OCI-LY7 (cell line): Measurements from ENCODE around the gene RASA2. TPM values are rescaled to one million over a fixed set of nuclear protein-coding genes. Genes with fewer than 3 reads are reported as not detected.

ENCODE experiments used
- BruUV-seq: library from RNA; stranded (reverse); fragments of 400-500 nt; replicated peaks from 2 replicates; lab custom pipeline; 2021; lab: Mats Ljungman, UMichigan
- CTCF ChIA-PET: fragments of 300-600 bp; sonication (Branson Sonifier 250); formaldehyde crosslinking; loops from one replicate; lab custom pipeline; 2022; ENCODE audit warnings: antibody characterized with exemption; ENCODE audit not compliant: unreplicated experiment; lab: Charles Lee
- POLR2A ChIA-PET: fragments of 300-600 bp; sonication (Branson Sonifier 250); formaldehyde crosslinking; loops from one replicate; lab custom pipeline; 2022; ENCODE audit warnings: antibody characterized with exemption; lab: Charles Lee
- DNase-seq: peaks from one replicate; pipeline ENCODE4 v3.0.0-alpha.2; 2015; ENCODE audit warnings: low spot score
- H2AFZ ChIP-seq: fragments of 200-600 bp; sonication (generic), shearing (Covaris generic); 2 replicates; pipeline ENCODE4 v1.6.1; 2014; ENCODE audit warnings: mild to moderate bottlenecking, antibody characterized with exemption, low read length, moderate library complexity
- H3K27ac ChIP-seq: fragments of 200-600 bp; sonication (generic); 2 replicates; pipeline ENCODE4 v1.5.1; 2014; ENCODE audit warnings: mixed run types, low read depth, mild to moderate bottlenecking, moderate library complexity, low read length, inconsistent platforms; ENCODE audit not compliant: poor library complexity, severe bottlenecking
- H3K36me3 ChIP-seq: fragments of 200-600 bp; sonication (generic); 2 replicates; pipeline ENCODE4 v1.6.1; 2014; ENCODE audit warnings: mild to moderate bottlenecking, antibody characterized with exemption, low read length, moderate library complexity, mixed read lengths; ENCODE audit not compliant: insufficient read depth
- H3K4me1 ChIP-seq: fragments of 200-600 bp; sonication (generic); 2 replicates; pipeline ENCODE4 v1.5.1; 2014; ENCODE audit warnings: mild to moderate bottlenecking, low read length; ENCODE audit not compliant: insufficient read depth, poor library complexity, severe bottlenecking
- H3K4me2 ChIP-seq: fragments of 200-600 bp; sonication (generic); 2 replicates; pipeline ENCODE4 v1.6.1; 2014; ENCODE audit warnings: mild to moderate bottlenecking, low read length
- H3K4me3 ChIP-seq: fragments of 200-600 bp; sonication (generic); 2 replicates; pipeline ENCODE4 v1.5.1; 2014; ENCODE audit warnings: mild to moderate bottlenecking, low read depth, low read length; ENCODE audit not compliant: poor library complexity, severe bottlenecking
- H3K79me2 ChIP-seq: fragments of 200-600 bp; sonication (generic); 2 replicates; pipeline ENCODE4 v1.6.1; 2016; ENCODE audit warnings: low read depth, mild to moderate bottlenecking, low read length, moderate library complexity, mixed read lengths; ENCODE audit not compliant: insufficient read depth
- H3K9me2 ChIP-seq: fragments of 200-600 bp; sonication (generic); 2 replicates; pipeline ENCODE4 v1.6.1; 2016; ENCODE audit warnings: mild to moderate bottlenecking, low read length, mixed read lengths; ENCODE audit not compliant: insufficient read depth
- H3K9me3 ChIP-seq: fragments of 200-600 bp; sonication (generic); 2 replicates; pipeline ENCODE4 v1.6.1; 2014; ENCODE audit warnings: mild to moderate bottlenecking, mixed run types, low read length, mixed read lengths
- H4K20me1 ChIP-seq: fragments of 200-600 bp; sonication (generic); 2 replicates; pipeline ENCODE4 v1.6.1; 2014; ENCODE audit warnings: mild to moderate bottlenecking, antibody characterized with exemption, low read length, moderate library complexity, mixed read lengths; ENCODE audit not compliant: insufficient read depth
- CTCF ChIP-seq: fragments of 200-600 bp; sonication (generic); conservative IDR thresholded peaks from 2 replicates; pipeline ENCODE4 v1.5.1; 2014; ENCODE audit warnings: mild to moderate bottlenecking, antibody characterized with exemption, low read length, moderate library complexity, mixed read lengths
- EZH2phosphoT487 ChIP-seq: fragments of 200-600 bp; sonication (generic); IDR thresholded peaks from 2 replicates; pipeline ENCODE4 v1.6.1; 2018; ENCODE audit warnings: low read depth, borderline replicate concordance, mild to moderate bottlenecking, mixed run types, antibody characterized with exemption, low read length, moderate library complexity, mixed read lengths
- intact Hi-C: fragments of 100-400 bp; cut with micrococcal nuclease; formaldehyde crosslinking; loops from one replicate; pipeline ENCODE4 v1.10.0; 2022; ENCODE audit not compliant: unreplicated experiment
- total RNA-seq, 2 experiments: library from RNA; depleted of rRNA in 1 of 2; stranded (reverse); fragments of >200 nt in 1 of 2; shearing (Covaris generic) in 1 of 2; gene quantifications; 2 replicates each; pipeline ENCODE4 v1.2.3, GENCODE V29; 2014 to 2022

Gene RASA2
- total RNA-seq, 2 experiments from 2014 or later: 11.0 to 21.7 TPM

GRCh38 chr3:141505166-141505565 is 18.3 kb downstream of the RASA2 start:
- ChIA-PET CTCF (no interaction called here), POLR2A (no interaction called here)
- 0 out of 2 replicates have a peak, but pooled peaks cover 5% of the 10 kb centered on the region for H4K20me1 ChIP-seq
- intact Hi-C loops: no loop called here
- peaks cover 25% of the 10 kb centered on the region for H3K36me3 ChIP-seq
- peaks cover 48% of the 10 kb centered on the region; the same call in 1 of the 2 replicates for H3K79me2 ChIP-seq
- H2AFZ ChIP-seq: no peak overlapping the region
- TF ChIP-seq EZH2phosphoT487: no peak
- no peak for TF ChIP-seq CTCF
- no peak overlapping the region for H3K4me2 ChIP-seq
- H3K4me1 ChIP-seq: no peaks in the 10 kb centered on the region
- no peaks in the 10 kb centered on the region for H3K9me3 ChIP-seq
- H3K4me3 ChIP-seq: no peak overlapping the region
- BruUV-seq: no TSS peak
- no peak for DNase-seq
- H3K9me2 ChIP-seq: no peaks in the 10 kb centered on the region
- H3K27ac ChIP-seq: no peak overlapping the region

GRCh38 chr3:141506071-141506470 is 19.2 kb downstream of the RASA2 start:
- no peaks in the 10 kb centered on the region for H3K9me3 ChIP-seq
- DNase-seq: no peak
- no peak overlapping the region for H3K4me2 ChIP-seq
- H3K4me3 ChIP-seq: no peak overlapping the region
- intact Hi-C loops: no loop called here
- no TSS peak for BruUV-seq
- TF ChIP-seq EZH2phosphoT487: no peak
- no peak for TF ChIP-seq CTCF
- peaks cover 25% of the 10 kb centered on the region for H3K36me3 ChIP-seq
- H3K79me2 ChIP-seq: peaks cover 39% of the 10 kb centered on the region; the same call in 1 of the 2 replicates
- no peaks in the 10 kb centered on the region for H3K4me1 ChIP-seq
- H3K27ac ChIP-seq: no peak overlapping the region
- POLR2A ChIA-PET: no interaction called here
- H4K20me1 ChIP-seq: 0 out of 2 replicates have a peak, but pooled peaks cover 5% of the 10 kb centered on the region
- no peak overlapping the region for H2AFZ ChIP-seq
- no peaks in the 10 kb centered on the region for H3K9me2 ChIP-seq
- CTCF ChIA-PET: no interaction called here

- H4K20me1 ChIP-seq: 0 out of 2 replicates have a peak, but pooled peaks cover 5% of the 10 kb centered on the region
- H3K79me2 ChIP-seq: peaks cover 27% of the 10 kb centered on the region; the same call in 1 of the 2 replicates
- ChIA-PET POLR2A (interaction anchor here (0.7 kb wide), 1 partner anchor 48 kb away, joined by 3 read pairs; no protein-coding TSS in a partner anchor), CTCF (no interaction called here)
- TF ChIP-seq EZH2phosphoT487 (no peak), CTCF (no peak)
- no peak for DNase-seq
- no peak overlapping the region for H3K4me2 ChIP-seq
- no TSS peak for BruUV-seq
- H3K4me3 ChIP-seq: no peak overlapping the region
- no peaks in the 10 kb centered on the region for H3K9me2 ChIP-seq
- H2AFZ ChIP-seq: no peak overlapping the region
- intact Hi-C loops: no loop called here
- no peak overlapping the region for H3K27ac ChIP-seq
- H3K36me3 ChIP-seq: peaks cover 28% of the 10 kb centered on the region
- no peaks in the 10 kb centered on the region for H3K4me1 ChIP-seq
- H3K9me3 ChIP-seq: no peaks in the 10 kb centered on the region
These were observed 20.7 kb downstream of the RASA2 start for GRCh38 chr3:141507392-141508066.
